IMR-90 (cell line): Measurements from ENCODE around the gene IGFL3. TPM values are rescaled to one million over a fixed set of nuclear protein-coding genes. Genes with fewer than 3 reads are reported as not detected.

Source experiments
- ATAC-seq: fragments of 200-7000 bp; cut with Tn5 transposase; 2 replicates; pipeline ENCODE4 v1.9.1; 2020; ENCODE audit warnings: low read depth, mild to moderate bottlenecking, moderate library complexity
- BruUV-seq: library from RNA; stranded (reverse); fragments of 400-500 nt; replicated peaks from 2 replicates; lab custom pipeline; 2021; lab: Mats Ljungman, UMichigan
- CTCF ChIA-PET: fragments of 300-600 bp; formaldehyde crosslinking; extraction: SDS; loops from one replicate; lab custom pipeline; 2021; ENCODE audit warnings: antibody characterized with exemption; lab: Yijun Ruan, JAX
- POLR2A ChIA-PET: fragments of 300-600 bp; sonication (Branson Sonifier 250); formaldehyde crosslinking; loops from one replicate; lab custom pipeline; 2022; ENCODE audit warnings: antibody characterized with exemption; ENCODE audit not compliant: unreplicated experiment; lab: Charles Lee
- DNase-seq: peaks from one replicate; pipeline ENCODE4 v3.0.0; 2013
- H2AFZ ChIP-seq: replicated peaks from 2 replicates; pipeline ENCODE3; 2013; ENCODE audit warnings: low read length, mild to moderate bottlenecking; ENCODE audit not compliant: poor library complexity
- H2AK5ac ChIP-seq: 2 replicates; pipeline ENCODE4 v1.6.1; 2013; ENCODE audit warnings: low read depth, low read length, inconsistent platforms
- H2AK9ac ChIP-seq: replicated peaks from 2 replicates; pipeline ENCODE3; 2013; ENCODE audit warnings: mild to moderate bottlenecking, low read depth, low read length, moderate library complexity; ENCODE audit not compliant: poor library complexity
- H2BK120ac ChIP-seq: 2 replicates; pipeline ENCODE4 v1.6.1; 2013; ENCODE audit warnings: low read depth, low read length, inconsistent platforms
- H2BK15ac ChIP-seq: 3 replicates; pipeline ENCODE4 v1.6.1; 2013; ENCODE audit warnings: low read depth, low read length, inconsistent platforms
- H2BK20ac ChIP-seq: 2 replicates; pipeline ENCODE4 v1.6.1; 2013; ENCODE audit warnings: low read depth, mild to moderate bottlenecking, inconsistent platforms, low read length, moderate library complexity
- H2BK5ac ChIP-seq: 2 replicates; pipeline ENCODE4 v1.6.1; 2013; ENCODE audit warnings: mild to moderate bottlenecking, low read depth, low read length, inconsistent platforms; ENCODE audit not compliant: poor library complexity, severe bottlenecking
- H3K14ac ChIP-seq: replicated peaks from 2 replicates; pipeline ENCODE4 v1.6.1; 2013; ENCODE audit warnings: low read depth, low read length, inconsistent platforms
- H3K18ac ChIP-seq: 2 replicates; pipeline ENCODE4 v1.6.1; 2013; ENCODE audit warnings: low read depth, low read length, control low read depth
- H3K23ac ChIP-seq: 2 replicates; pipeline ENCODE4 v1.6.1; 2013; ENCODE audit warnings: low read depth, low read length, inconsistent platforms
- H3K27ac ChIP-seq: 2 replicates; pipeline ENCODE4 v1.5.1; 2013; ENCODE audit warnings: mild to moderate bottlenecking, control low read depth, low read length; ENCODE audit not compliant: insufficient read depth
- H3K27me3 ChIP-seq: 2 replicates; pipeline ENCODE4 v1.6.1; 2013; ENCODE audit warnings: low read length; ENCODE audit not compliant: control insufficient read depth, insufficient read depth
- H3K36me3 ChIP-seq: 2 replicates; pipeline ENCODE4 v1.6.1; 2013; ENCODE audit warnings: low read length, mixed read lengths; ENCODE audit not compliant: control insufficient read depth, insufficient read depth
- H3K4ac ChIP-seq: 2 replicates; pipeline ENCODE4 v1.6.1; 2013; ENCODE audit warnings: low read depth, low read length, inconsistent platforms
- H3K4me1 ChIP-seq: 2 replicates; pipeline ENCODE4 v1.6.1; 2013; ENCODE audit warnings: low read length, mixed read lengths; ENCODE audit not compliant: control insufficient read depth, insufficient read depth
- H3K4me2 ChIP-seq: 2 replicates; pipeline ENCODE4 v1.6.1; 2013; ENCODE audit warnings: low read depth, mild to moderate bottlenecking, control low read depth, low read length, moderate library complexity
- H3K4me3 ChIP-seq: 2 replicates; pipeline ENCODE4 v1.5.1; 2013; ENCODE audit warnings: low read depth, mild to moderate bottlenecking, control low read depth, low read length, moderate library complexity; ENCODE audit not compliant: insufficient read depth
- H3K56ac ChIP-seq: 2 replicates; pipeline ENCODE4 v1.6.1; 2013; ENCODE audit warnings: low read length, inconsistent platforms; ENCODE audit not compliant: insufficient read depth; ENCODE audit errors: extremely low read depth
- H3K79me1 ChIP-seq, 2 experiments: 2 replicates each; pipeline ENCODE4 v1.6.1; 2013; ENCODE audit warnings: low read length in 2 of 2, inconsistent platforms in 1 of 2, low read depth in 1 of 2
- H3K9ac ChIP-seq: 2 replicates; pipeline ENCODE4 v1.6.1; 2013; ENCODE audit warnings: low read depth, low read length, control low read depth
- H3K9me1 ChIP-seq: 2 replicates; pipeline ENCODE4 v1.6.1; 2013; ENCODE audit warnings: low read length, inconsistent platforms; ENCODE audit not compliant: insufficient read depth
- H3K9me3 ChIP-seq: 2 replicates; pipeline ENCODE4 v1.6.1; 2013; ENCODE audit warnings: low read length; ENCODE audit not compliant: control insufficient read depth, insufficient read depth
- H4K20me1 ChIP-seq: 2 replicates; pipeline ENCODE4 v1.6.1; 2013; ENCODE audit warnings: low read length, inconsistent platforms; ENCODE audit not compliant: insufficient read depth
- H4K5ac ChIP-seq: 2 replicates; pipeline ENCODE4 v1.6.1; 2013; ENCODE audit warnings: mild to moderate bottlenecking, low read depth, low read length, control low read depth
- H4K8ac ChIP-seq, 2 experiments: 2 replicates each; pipeline ENCODE4 v1.6.1; 2013; ENCODE audit warnings: low read depth in 2 of 2, low read length in 2 of 2, control low read depth in 1 of 2, inconsistent platforms in 1 of 2
- H4K91ac ChIP-seq: 2 replicates; pipeline ENCODE4 v1.6.1; 2013; ENCODE audit warnings: low read depth, low read length, inconsistent platforms; ENCODE audit not compliant: insufficient read depth
- BHLHE40 ChIP-seq: fragments of 150-350 bp; IDR thresholded peaks from 2 replicates; pipeline ENCODE4 v1.6.1; 2016; ENCODE audit warnings: mild to moderate bottlenecking, low read depth, low read length
- CEBPB ChIP-seq: IDR thresholded peaks from 2 replicates; pipeline ENCODE4 v1.6.1; 2012; ENCODE audit warnings: low read depth, low read length, improper control_type of control experiment
- CHD1 ChIP-seq: IDR thresholded peaks from 2 replicates; pipeline ENCODE4 v1.6.1; 2012; ENCODE audit warnings: low read depth, low read length, improper control_type of control experiment
- CTCF ChIP-seq: conservative IDR thresholded peaks from 2 replicates; pipeline ENCODE4 v1.5.1; 2012; ENCODE audit warnings: mild to moderate bottlenecking, low read depth, low read length, improper control_type of control experiment
- ELK1 ChIP-seq: fragments of 150-350 bp; IDR thresholded peaks from 2 replicates; pipeline ENCODE4 v1.6.1; 2016; ENCODE audit warnings: low read depth, mild to moderate bottlenecking, low read length, moderate library complexity, borderline replicate concordance
- FOS ChIP-seq: fragments of 150-350 bp; IDR thresholded peaks from 2 replicates; pipeline ENCODE4 v1.6.1; 2016; ENCODE audit warnings: low read depth, low read length
- MAFK ChIP-seq: IDR thresholded peaks from 2 replicates; pipeline ENCODE4 v1.6.1; 2012; ENCODE audit warnings: low read depth, low read length, improper control_type of control experiment
- MAZ ChIP-seq: IDR thresholded peaks from 2 replicates; pipeline ENCODE4 v1.6.1; 2012; ENCODE audit warnings: low read depth, mild to moderate bottlenecking, low read length, improper control_type of control experiment, moderate library complexity, borderline replicate concordance
- NFE2L2 ChIP-seq: fragments of 150-350 bp; IDR thresholded peaks from 2 replicates; pipeline ENCODE4 v1.6.1; 2016; ENCODE audit warnings: low read depth, mild to moderate bottlenecking, low read length
- RAD21 ChIP-seq: IDR thresholded peaks from 2 replicates; pipeline ENCODE4 v1.6.1; 2012; ENCODE audit warnings: low read length, improper control_type of control experiment
- RCOR1 ChIP-seq: IDR thresholded peaks from 2 replicates; pipeline ENCODE4 v1.6.1; 2012; ENCODE audit warnings: mild to moderate bottlenecking, low read length, improper control_type of control experiment; ENCODE audit not compliant: insufficient replicate concordance
- RFX5 ChIP-seq: IDR thresholded peaks from 2 replicates; pipeline ENCODE4 v1.8.0; 2012; ENCODE audit warnings: low read depth, mild to moderate bottlenecking, low read length, moderate library complexity
- SMC3 ChIP-seq: fragments of 150-350 bp; IDR thresholded peaks from 2 replicates; pipeline ENCODE4 v1.6.1; 2016; ENCODE audit warnings: low read depth, mild to moderate bottlenecking, antibody characterized with exemption, low read length, moderate library complexity
- WGBS, 2 experiments: methylation state at CpG; one replicate each; pipeline versions ENCODE4 v1.1.5 to v1.1.7; 2013; ENCODE audit warnings: missing lambda C conversion rate in 2 of 2; ENCODE audit not compliant: insufficient read length in 1 of 2; ENCODE audit errors: extremely low coverage in 2 of 2; 5-methylcytosine and 5-hydroxymethylcytosine counted together
- dilution Hi-C: fragments of 300-500 bp; cut with HindIII; formaldehyde crosslinking; loops from one replicate; pipeline ENCODE4 v1.14.3; 2018; ENCODE audit warnings: low sequenced_read_pairs; ENCODE audit not compliant: unreplicated experiment
- in situ Hi-C: fragments of 300-500 bp; cut with MboI; formaldehyde crosslinking; loops from 3 replicates; pipeline ENCODE4 v1.14.3; 2019; ENCODE audit warnings: low sequenced_read_pairs, inconsistent platforms, mixed read lengths
- intact Hi-C: fragments of 100-400 bp; cut with micrococcal nuclease; formaldehyde crosslinking; loops from 2 replicates; pipeline ENCODE4 v1.10.0; 2022
- polyA plus RNA-seq, 3 experiments: library from polyadenylated mRNA; depleted of rRNA; stranded (reverse); fragments of >200 nt; gene quantifications; 2 replicates each; pipeline ENCODE4 v1.2.3, GENCODE V29; 2012; ENCODE audit warnings: low replicate concordance in 1 of 3
- total RNA-seq: library from RNA; depleted of rRNA; stranded (reverse); fragments of >200 nt; gene quantifications from 2 replicates; pipeline ENCODE4 v1.2.3, GENCODE V29; 2012

IGFL3 gene
- total and polyA plus RNA-seq, 2 of the 4 experiments (the other 2 are of a cell fraction) = not detected

GRCh38 chr19:46116121-46116520 is 8.4 kb downstream of the IGFL3 start:
- no TSS peak for BruUV-seq
- H4K20me1 ChIP-seq = no peaks in the 10 kb centered on the region
- WGBS, 2 experiments = no CpG with 5 or more reads among the region's 3 CpGs
- no peak overlapping the region for H3K4me3 ChIP-seq
- no peak overlapping the region for H2AK9ac ChIP-seq
- in situ Hi-C loops = no loop called here
- no peak overlapping the region for H2BK120ac ChIP-seq
- ChIA-PET POLR2A (no interaction called here), CTCF (no interaction called here)
- peaks cover 3% of the 10 kb centered on the region; the same call in 1 of the 2 replicates for H3K4me1 ChIP-seq
- no peak overlapping the region for H2AK5ac ChIP-seq
- H2AFZ ChIP-seq = no peak overlapping the region
- dilution Hi-C loops = no loop called here
- H3K14ac ChIP-seq = no peak overlapping the region
- TF ChIP-seq ELK1 = no peak
- TF ChIP-seq CHD1 = no peak
- TF ChIP-seq CTCF = no peak
- no peak for TF ChIP-seq NFE2L2
- TF ChIP-seq SMC3 = no peak
- TF ChIP-seq CEBPB = no peak
- no peak for TF ChIP-seq FOS
- TF ChIP-seq MAZ = no peak
- no peak for TF ChIP-seq RCOR1
- TF ChIP-seq RAD21 = no peak
- TF ChIP-seq RFX5 = no peak
- no peak for TF ChIP-seq MAFK
- TF ChIP-seq BHLHE40 = no peak
- H4K8ac ChIP-seq = no peak overlapping the region
- no peak overlapping the region for H3K27ac ChIP-seq
- no peak overlapping the region for H2BK20ac ChIP-seq
- peaks cover 50% of the 10 kb centered on the region for H3K27me3 ChIP-seq
- no peaks in the 10 kb centered on the region for H3K79me1 ChIP-seq
- no peaks in the 10 kb centered on the region for H3K36me3 ChIP-seq
- H2BK15ac ChIP-seq = no peak overlapping the region
- H3K18ac ChIP-seq = no peak overlapping the region
- H3K9ac ChIP-seq = no peak overlapping the region
- no peak overlapping the region for H4K91ac ChIP-seq
- H3K4me2 ChIP-seq = no peak overlapping the region
- ATAC-seq = no peak
- H2BK5ac ChIP-seq = no peak overlapping the region
- intact Hi-C loops = loop anchor here (10.0 kb wide), 1 partner anchor 439 kb away; no protein-coding TSS in a partner anchor
- H3K4ac ChIP-seq = no peak overlapping the region
- H4K5ac ChIP-seq = no peak overlapping the region
- H3K9me3 ChIP-seq = peaks cover 5% of the 10 kb centered on the region
- DNase-seq = no peak
- H3K23ac ChIP-seq = no peak overlapping the region
- no peaks in the 10 kb centered on the region for H3K9me1 ChIP-seq
- H3K56ac ChIP-seq = no peak overlapping the region
